DOHH2 (cell line): Measurements from ENCODE around the gene CGB2.

Experiments used
- H3F3A ChIP-seq: fragments of 200-600 bp; sonication (generic), shearing (Covaris generic); 2 replicates; pipeline ENCODE4 v1.6.0; 2016; ENCODE audit warnings: antibody characterized with exemption, mild to moderate bottlenecking; ENCODE audit not compliant: control insufficient read depth, insufficient read depth
- H3K27ac ChIP-seq: fragments of 200-600 bp; sonication (generic); 2 replicates; pipeline ENCODE4 v1.5.1; 2014; ENCODE audit warnings: low read depth, mild to moderate bottlenecking, low read length, moderate library complexity
- H3K27me3 ChIP-seq: fragments of 200-600 bp; sonication (generic); 2 replicates; pipeline ENCODE4 v1.6.1; 2014; ENCODE audit warnings: mild to moderate bottlenecking, low read length, mixed read lengths; ENCODE audit not compliant: control insufficient read depth
- H3K36me3 ChIP-seq: fragments of 200-600 bp; sonication (generic); 2 replicates; pipeline ENCODE4 v1.6.1; 2014; ENCODE audit warnings: mild to moderate bottlenecking, low read length, moderate library complexity, mixed read lengths; ENCODE audit not compliant: control insufficient read depth
- H3K4me1 ChIP-seq: fragments of 200-600 bp; sonication (generic); 2 replicates; pipeline ENCODE4 v1.6.1; 2014; ENCODE audit warnings: mild to moderate bottlenecking, low read length, mixed read lengths; ENCODE audit not compliant: control insufficient read depth
- H3K4me2 ChIP-seq: fragments of 200-600 bp; sonication (generic); 2 replicates; pipeline ENCODE4 v1.6.0; 2014; ENCODE audit warnings: mild to moderate bottlenecking, low read length, moderate library complexity
- H3K4me3 ChIP-seq: fragments of 200-600 bp; sonication (generic); 2 replicates; pipeline ENCODE4 v1.5.1; 2014; ENCODE audit warnings: mild to moderate bottlenecking, low read length, mixed read lengths
- H3K79me2 ChIP-seq: fragments of 200-600 bp; sonication (generic); 2 replicates; pipeline ENCODE4 v1.6.1; 2014; ENCODE audit warnings: mild to moderate bottlenecking, low read length, mixed read lengths; ENCODE audit not compliant: control insufficient read depth
- H3K9me2 ChIP-seq: fragments of 200-600 bp; sonication (generic); replicated peaks from 2 replicates; pipeline ENCODE4 v1.6.1; 2014; ENCODE audit warnings: mild to moderate bottlenecking, low read length, mixed read lengths; ENCODE audit not compliant: control insufficient read depth
- H3K9me3 ChIP-seq: fragments of 200-600 bp; sonication (generic); 2 replicates; pipeline ENCODE4 v1.6.1; 2014; ENCODE audit warnings: antibody characterized with exemption, low read length, mixed read lengths; ENCODE audit not compliant: control insufficient read depth, insufficient read depth
- H4K20me1 ChIP-seq: fragments of 200-600 bp; sonication (generic); 2 replicates; pipeline ENCODE4 v1.6.0; 2014; ENCODE audit warnings: low read depth, mild to moderate bottlenecking, antibody characterized with exemption, low read length, moderate library complexity; ENCODE audit not compliant: control insufficient read depth, insufficient read depth
- EZH2phosphoT487 ChIP-seq: fragments of 200-600 bp; sonication (generic); IDR thresholded peaks from 2 replicates; pipeline ENCODE4 v1.6.1; 2017; ENCODE audit warnings: borderline replicate concordance, mild to moderate bottlenecking, antibody characterized with exemption, low read length, moderate library complexity, mixed read lengths
- TF ChIP-seq, protein P1 (sequence below): fragments of 200-600 bp; sonication (generic); IDR thresholded peaks from one replicate; pipeline ENCODE4 v1.5.1; 2014; ENCODE audit warnings: antibody characterized with exemption, mild to moderate bottlenecking, low read depth, low read length; ENCODE audit not compliant: poor library complexity, severe bottlenecking

CGB2 gene

GRCh38 chr19:48987323-48987722 is 44.4 kb upstream of the CGB2 start:
- Histone ChIP-seq H4K20me1 (no peaks in the 10 kb centered on the region), H3K9me2 (no peaks in the 10 kb centered on the region), H3K27ac (no peak overlapping the region), H3K9me3 (no peaks in the 10 kb centered on the region), H3F3A (no peaks in the 10 kb centered on the region), H3K4me2 (no peak overlapping the region), H3K4me3 (no peak overlapping the region), H3K36me3 (peaks cover 35% of the 10 kb centered on the region), H3K4me1 (peaks cover 8% of the 10 kb centered on the region), H3K79me2 (peaks cover 13% of the 10 kb centered on the region), H3K27me3 (no peaks in the 10 kb centered on the region)
- TF ChIP-seq, protein P1, sequence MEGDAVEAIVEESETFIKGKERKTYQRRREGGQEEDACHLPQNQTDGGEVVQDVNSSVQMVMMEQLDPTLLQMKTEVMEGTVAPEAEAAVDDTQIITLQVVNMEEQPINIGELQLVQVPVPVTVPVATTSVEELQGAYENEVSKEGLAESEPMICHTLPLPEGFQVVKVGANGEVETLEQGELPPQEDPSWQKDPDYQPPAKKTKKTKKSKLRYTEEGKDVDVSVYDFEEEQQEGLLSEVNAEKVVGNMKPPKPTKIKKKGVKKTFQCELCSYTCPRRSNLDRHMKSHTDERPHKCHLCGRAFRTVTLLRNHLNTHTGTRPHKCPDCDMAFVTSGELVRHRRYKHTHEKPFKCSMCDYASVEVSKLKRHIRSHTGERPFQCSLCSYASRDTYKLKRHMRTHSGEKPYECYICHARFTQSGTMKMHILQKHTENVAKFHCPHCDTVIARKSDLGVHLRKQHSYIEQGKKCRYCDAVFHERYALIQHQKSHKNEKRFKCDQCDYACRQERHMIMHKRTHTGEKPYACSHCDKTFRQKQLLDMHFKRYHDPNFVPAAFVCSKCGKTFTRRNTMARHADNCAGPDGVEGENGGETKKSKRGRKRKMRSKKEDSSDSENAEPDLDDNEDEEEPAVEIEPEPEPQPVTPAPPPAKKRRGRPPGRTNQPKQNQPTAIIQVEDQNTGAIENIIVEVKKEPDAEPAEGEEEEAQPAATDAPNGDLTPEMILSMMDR: no peak
- no peak for TF ChIP-seq EZH2phosphoT487

GRCh38 chr19:48988286-48988685 is 43.4 kb upstream of the CGB2 start:
- Histone ChIP-seq H3K4me1 (peaks cover 8% of the 10 kb centered on the region), H3K36me3 (peaks cover 27% of the 10 kb centered on the region), H3K4me2 (no peak overlapping the region), H3K4me3 (no peak overlapping the region), H3K27ac (no peak overlapping the region), H4K20me1 (no peaks in the 10 kb centered on the region), H3F3A (no peaks in the 10 kb centered on the region), H3K9me3 (no peaks in the 10 kb centered on the region), H3K79me2 (peaks cover 20% of the 10 kb centered on the region), H3K9me2 (no peaks in the 10 kb centered on the region), H3K27me3 (no peaks in the 10 kb centered on the region)
- TF ChIP-seq, protein P1: no peak
- TF ChIP-seq EZH2phosphoT487: no peak

DNA sequence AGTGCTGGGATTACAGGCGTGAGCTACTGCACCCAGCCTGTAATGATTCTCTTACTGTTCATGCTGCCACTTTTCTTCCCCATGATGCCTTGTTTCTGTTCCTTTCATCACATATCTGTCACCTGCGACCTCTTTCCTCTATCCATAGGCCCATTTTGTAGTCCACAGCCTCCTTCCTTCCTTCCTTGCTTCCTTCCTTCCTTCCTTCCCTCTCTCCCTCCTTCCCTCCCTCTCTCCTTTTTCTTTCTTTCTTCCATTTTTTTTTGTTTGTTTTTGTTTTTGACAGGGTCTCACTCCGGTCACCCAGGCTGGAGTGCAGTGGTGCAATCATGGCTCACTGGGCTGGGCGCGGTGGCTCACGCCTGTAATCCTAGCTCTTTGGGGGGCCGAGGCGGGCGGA is 42.8 kb upstream of the CGB2 start:
- H3K4me3 ChIP-seq: no peak overlapping the region
- H3K36me3 ChIP-seq: peaks cover 25% of the 10 kb centered on the region
- no peaks in the 10 kb centered on the region for H4K20me1 ChIP-seq
- no peak overlapping the region for H3K27ac ChIP-seq
- peaks cover 8% of the 10 kb centered on the region for H3K4me1 ChIP-seq
- H3K27me3 ChIP-seq: no peaks in the 10 kb centered on the region
- H3K9me3 ChIP-seq: no peaks in the 10 kb centered on the region
- H3F3A ChIP-seq: no peaks in the 10 kb centered on the region
- no peak overlapping the region for H3K4me2 ChIP-seq
- TF ChIP-seq, protein P1: no peak
- no peak for TF ChIP-seq EZH2phosphoT487
- no peaks in the 10 kb centered on the region for H3K9me2 ChIP-seq
- peaks cover 22% of the 10 kb centered on the region for H3K79me2 ChIP-seq
